Central memory CD8-positive, alpha-beta T cell (primary cell): Measurements from ENCODE around the gene LAMB3.

Source experiments
- ATAC-seq: fragments of 150-1000 bp; cut with Tn5 transposase; replicated peaks from 2 replicates; pipeline ENCODE4 v1.10.0; 2022; ENCODE audit warnings: mild to moderate bottlenecking, moderate FRiP score, moderate number of reproducible peaks; ENCODE audit not compliant: poor library complexity, severe bottlenecking; ENCODE audit errors: extremely low read depth
- DNase-seq, 2 donors: peaks; one replicate each; pipeline ENCODE4 v3.0.0; 2021; ENCODE audit warnings: low spot score in 2 of 2
- H3K27ac Mint-ChIP-seq: one replicate; pipeline ENCODE4 v1.8.0; 2022; ENCODE audit warnings: low read depth, mild to moderate bottlenecking, moderate library complexity, mixed read lengths
- H3K27me3 Mint-ChIP-seq: one replicate; pipeline ENCODE4 v1.8.0; 2022; ENCODE audit warnings: mixed read lengths
- H3K36me3 Mint-ChIP-seq: one replicate; pipeline ENCODE4 v1.8.0; 2022; ENCODE audit warnings: mild to moderate bottlenecking, moderate library complexity, mixed read lengths; ENCODE audit not compliant: insufficient read depth
- H3K4me1 Mint-ChIP-seq: one replicate; pipeline ENCODE4 v1.8.0; 2022; ENCODE audit warnings: mixed read lengths
- H3K4me3 Mint-ChIP-seq: one replicate; pipeline ENCODE4 v1.8.0; 2022; ENCODE audit warnings: mild to moderate bottlenecking, moderate library complexity, mixed read lengths
- H3K9me3 Mint-ChIP-seq: one replicate; pipeline ENCODE4 v1.8.0; 2022; ENCODE audit warnings: mixed read lengths

The LAMB3 gene

GRCh38 chr1:209617755-209618154 lies 34.5 kb downstream of the LAMB3 start:
- H3K27ac Mint-ChIP-seq: no peak overlapping the region

GRCh38 chr1:209617047-209617673 lies 35.1 kb downstream of the LAMB3 start:
- Mint-ChIP-seq H3K36me3 (peaks cover 3% of the 10 kb centered on the region), H3K4me3 (no peak overlapping the region), H3K9me3 (no peaks in the 10 kb centered on the region), H3K27me3 (peaks cover 7% of the 10 kb centered on the region), H3K4me1 (peaks cover 9% of the 10 kb centered on the region), H3K27ac (peak overlapping the region; percentile 20)
- ATAC-seq: no peak
- DNase-seq: no peak

More at GRCh38 chr1:209617755-209618154, 34.5 kb downstream of the LAMB3 start:
- no peaks in the 10 kb centered on the region for H3K9me3 Mint-ChIP-seq
- ATAC-seq (no peak), DNase-seq (no peak)
- peaks cover 9% of the 10 kb centered on the region for H3K4me1 Mint-ChIP-seq
- peaks cover 7% of the 10 kb centered on the region for H3K27me3 Mint-ChIP-seq
- H3K36me3 Mint-ChIP-seq: peaks cover 3% of the 10 kb centered on the region
- H3K4me3 Mint-ChIP-seq: no peak overlapping the region

DNA sequence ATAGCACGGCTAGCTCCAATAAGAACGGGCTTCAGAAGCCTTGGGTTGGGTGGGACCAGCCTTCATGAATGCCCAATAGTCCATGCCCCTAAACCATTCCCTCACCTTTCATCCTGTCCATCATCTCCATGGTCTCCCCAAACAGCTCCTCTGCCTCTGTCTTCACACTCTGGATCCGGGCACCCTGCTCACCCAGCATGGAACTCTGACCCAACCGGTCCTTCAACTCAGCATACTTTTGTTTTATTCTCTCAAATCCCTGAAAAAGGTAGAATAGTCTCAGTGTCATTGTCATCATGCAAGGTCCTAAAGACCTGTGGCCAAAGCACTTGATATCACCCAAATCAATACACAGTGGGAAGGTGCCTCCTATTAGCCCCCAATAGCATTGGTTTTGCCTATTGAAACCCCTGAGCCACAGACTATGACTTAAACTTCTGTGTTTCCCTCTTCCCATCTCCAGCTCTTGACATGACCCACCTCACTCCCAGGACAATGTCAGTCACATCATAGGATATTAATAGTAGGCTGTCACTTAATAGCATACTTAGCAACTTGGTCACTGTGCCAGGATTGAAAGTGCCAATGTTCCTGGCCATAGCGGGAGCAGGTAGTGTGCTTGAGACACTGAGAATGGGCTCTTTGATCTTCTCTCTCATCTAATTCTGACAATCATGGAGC lies 35.7 kb downstream of the LAMB3 start:
- H3K4me3 Mint-ChIP-seq: no peak overlapping the region
- peaks cover 1% of the 10 kb centered on the region for H3K36me3 Mint-ChIP-seq
- no peak for DNase-seq
- peaks cover 7% of the 10 kb centered on the region for H3K27me3 Mint-ChIP-seq
- peak overlapping the region; percentile 20 for H3K27ac Mint-ChIP-seq
- H3K4me1 Mint-ChIP-seq: peaks cover 9% of the 10 kb centered on the region
- no peaks in the 10 kb centered on the region for H3K9me3 Mint-ChIP-seq
- ATAC-seq: no peak

GRCh38 chr1:209614906-209615305 lies 37.3 kb downstream of the LAMB3 start:
- ATAC-seq (no peak), DNase-seq (no peak)
- Mint-ChIP-seq H3K36me3 (peaks cover 1% of the 10 kb centered on the region), H3K9me3 (no peaks in the 10 kb centered on the region), H3K27ac (no peak overlapping the region), H3K27me3 (peaks cover 7% of the 10 kb centered on the region), H3K4me1 (peaks cover 9% of the 10 kb centered on the region), H3K4me3 (no peak overlapping the region)

DNA sequence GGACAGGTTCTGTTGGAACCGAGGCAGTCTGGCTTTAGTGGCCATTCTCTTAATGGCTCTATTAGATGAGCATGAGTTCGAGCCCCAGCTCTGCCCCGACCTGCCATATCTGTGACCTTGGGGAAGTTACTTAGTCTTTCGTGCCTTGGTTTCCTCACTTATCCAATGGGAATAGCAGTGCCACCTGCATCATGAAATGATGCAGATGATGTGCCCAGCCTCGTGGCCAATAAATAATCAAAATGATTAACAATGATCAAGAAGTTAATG lies 38.1 kb downstream of the LAMB3 start:
- ATAC-seq (no peak), DNase-seq (no peak)
- Mint-ChIP-seq H3K9me3 (no peaks in the 10 kb centered on the region), H3K4me3 (no peak overlapping the region), H3K36me3 (peaks cover 1% of the 10 kb centered on the region), H3K27ac (no peak overlapping the region), H3K4me1 (peaks cover 7% of the 10 kb centered on the region), H3K27me3 (peaks cover 7% of the 10 kb centered on the region)

- Mint-ChIP-seq H3K9me3 (no peaks in the 10 kb centered on the region), H3K27ac (no peak overlapping the region), H3K4me1 (peaks cover 2% of the 10 kb centered on the region), H3K27me3 (peaks cover 7% of the 10 kb centered on the region), H3K36me3 (peaks cover 1% of the 10 kb centered on the region), H3K4me3 (no peak overlapping the region)
- ATAC-seq (no peak), DNase-seq (no peak)
These were observed 38.6 kb downstream of the LAMB3 start for GRCh38 chr1:209613400-209614150.

DNA sequence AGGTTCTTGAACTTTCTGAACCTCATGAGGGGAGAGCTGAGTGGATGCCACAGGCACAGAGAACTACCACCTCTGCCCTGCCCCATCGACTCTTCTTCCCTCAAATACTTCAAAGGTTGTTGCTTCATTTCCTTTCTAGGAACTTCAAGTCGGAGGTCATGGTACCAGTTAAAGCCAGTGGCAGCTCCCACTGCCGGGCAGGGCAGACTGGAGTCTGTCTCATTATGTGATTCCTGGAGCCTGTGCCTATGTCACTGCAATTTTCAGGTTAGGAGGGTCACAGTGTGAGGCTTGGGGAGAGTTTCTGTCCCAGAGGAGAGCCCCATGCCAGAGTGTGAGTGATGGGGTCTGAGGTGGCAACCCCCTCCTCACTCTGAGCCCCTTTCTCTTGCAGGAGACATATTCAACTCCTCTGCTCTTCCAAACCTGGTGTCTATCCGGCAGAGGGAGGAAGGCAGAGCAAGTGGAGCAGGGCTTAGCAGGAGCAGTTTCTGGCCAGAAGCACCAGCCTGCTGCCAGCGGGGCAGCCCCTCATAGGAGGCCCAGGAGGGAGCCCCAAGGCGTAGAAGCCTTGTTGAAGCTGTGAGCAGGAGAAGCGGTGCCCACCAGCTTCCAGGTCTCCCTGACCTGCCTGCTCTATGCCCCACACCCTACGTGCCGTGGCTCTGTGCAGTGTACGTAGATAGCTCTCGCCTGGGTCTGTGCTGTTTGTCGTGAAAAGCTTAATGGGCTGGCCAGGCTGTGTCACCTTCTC lies 39.4 kb downstream of the LAMB3 start:
- Mint-ChIP-seq H3K4me1 (no peaks in the 10 kb centered on the region), H3K27ac (no peak overlapping the region), H3K36me3 (peaks cover 1% of the 10 kb centered on the region), H3K4me3 (no peak overlapping the region), H3K9me3 (no peaks in the 10 kb centered on the region), H3K27me3 (peaks cover 7% of the 10 kb centered on the region)
- ATAC-seq: no peak
- no peak for DNase-seq

DNA sequence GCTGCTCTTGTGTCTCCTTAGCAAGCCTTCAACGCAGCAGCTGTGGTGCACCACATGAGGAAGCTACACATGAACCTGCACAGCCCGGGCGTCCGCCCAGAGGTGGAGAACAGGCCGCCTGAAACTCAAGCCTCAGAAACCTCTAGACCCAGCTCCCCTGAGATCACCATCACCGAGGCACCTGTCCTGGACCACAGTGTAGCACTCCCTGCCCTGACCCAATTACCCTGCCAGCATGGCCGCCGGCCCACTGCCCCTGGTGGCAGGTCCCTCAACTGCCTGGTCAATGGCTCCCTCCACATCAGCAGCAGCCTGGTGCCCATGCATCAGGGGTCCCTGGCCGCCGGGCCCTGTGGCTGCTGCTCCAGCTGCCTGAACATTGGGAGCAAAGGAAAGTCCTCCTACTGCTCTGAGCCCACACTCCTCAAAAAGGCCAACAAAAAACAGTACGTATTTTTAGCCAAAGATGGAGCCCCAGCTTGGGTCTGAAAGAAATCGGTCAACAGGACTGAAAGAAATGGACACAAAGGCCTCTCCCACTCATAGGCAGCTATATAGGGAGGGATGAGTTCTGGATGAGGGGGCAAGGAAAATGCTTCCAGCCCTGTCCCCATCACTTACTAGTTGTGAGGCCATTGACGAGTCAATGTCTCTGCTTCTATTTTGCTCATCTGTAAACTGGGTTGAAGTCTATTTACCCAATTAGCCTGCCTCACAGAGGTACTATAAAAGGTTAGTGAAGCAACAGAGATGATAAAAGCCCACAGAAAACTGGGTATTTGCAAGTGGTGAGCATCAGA lies 40.3 kb downstream of the LAMB3 start:
- ATAC-seq (no peak), DNase-seq (no peak)
- peaks cover 7% of the 10 kb centered on the region for H3K27me3 Mint-ChIP-seq
- no peaks in the 10 kb centered on the region for H3K4me1 Mint-ChIP-seq
- no peak overlapping the region for H3K4me3 Mint-ChIP-seq
- H3K9me3 Mint-ChIP-seq: no peaks in the 10 kb centered on the region
- H3K27ac Mint-ChIP-seq: no peak overlapping the region
- peaks cover 1% of the 10 kb centered on the region for H3K36me3 Mint-ChIP-seq

DNA sequence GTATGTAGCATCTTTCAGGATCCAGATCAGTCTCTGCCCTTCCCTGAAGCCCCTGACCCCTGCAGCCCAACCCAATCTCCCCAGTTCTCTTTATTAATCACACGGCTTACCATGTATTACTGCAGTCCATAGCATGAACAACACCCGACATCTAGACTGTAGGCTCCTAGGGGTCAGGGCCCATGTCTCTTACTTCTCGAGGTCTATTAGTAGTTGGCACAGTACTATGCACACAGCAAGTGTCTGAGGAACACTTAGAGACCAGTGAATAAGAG lies 41.7 kb downstream of the LAMB3 start:
- no peaks in the 10 kb centered on the region for H3K9me3 Mint-ChIP-seq
- H3K4me1 Mint-ChIP-seq: no peaks in the 10 kb centered on the region
- peaks cover 4% of the 10 kb centered on the region for H3K36me3 Mint-ChIP-seq
- ATAC-seq (no peak), DNase-seq (no peak)
- no peak overlapping the region for H3K27ac Mint-ChIP-seq
- H3K4me3 Mint-ChIP-seq: no peak overlapping the region
- no peaks in the 10 kb centered on the region for H3K27me3 Mint-ChIP-seq

DNA sequence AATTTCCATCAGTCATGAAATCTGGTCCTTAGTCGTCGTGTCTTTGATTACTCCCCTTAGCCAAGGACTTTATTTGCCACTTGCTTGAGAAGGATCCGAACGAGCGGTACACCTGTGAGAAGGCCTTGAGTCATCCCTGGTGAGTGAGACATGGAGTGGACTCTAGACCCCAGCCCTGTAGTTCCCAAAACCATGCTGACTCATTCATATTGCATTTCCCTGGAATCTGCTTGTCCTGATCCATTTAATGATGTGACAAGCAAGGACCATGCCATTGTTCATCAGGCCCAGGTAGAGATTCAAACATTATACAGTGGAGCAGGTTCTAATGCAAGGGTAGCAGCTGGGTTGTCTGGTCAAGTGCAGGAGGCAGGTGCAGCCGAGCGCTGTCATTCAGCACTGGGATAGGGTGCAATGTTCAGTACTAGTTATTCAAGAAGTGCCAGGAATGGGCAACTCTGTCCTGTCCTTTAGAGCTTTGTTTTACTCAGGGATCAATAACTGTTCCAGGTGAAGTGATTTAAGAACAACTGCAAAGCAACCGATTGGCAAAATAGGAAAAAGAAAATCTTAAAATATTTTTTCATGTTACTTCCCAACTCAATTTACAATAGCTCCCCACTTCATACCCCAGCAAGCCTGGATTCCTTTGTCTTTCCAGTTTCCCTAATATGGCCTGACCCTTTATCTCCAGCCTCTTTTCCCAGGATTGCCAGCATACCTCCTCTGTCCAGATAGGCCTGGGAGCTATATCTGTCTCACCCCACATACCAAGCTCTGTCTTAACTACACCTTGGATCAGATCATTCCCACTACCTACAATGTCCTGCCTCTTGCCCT lies 42.2 kb downstream of the LAMB3 start:
- Mint-ChIP-seq H3K36me3 (peaks cover 4% of the 10 kb centered on the region), H3K27me3 (no peaks in the 10 kb centered on the region), H3K9me3 (no peaks in the 10 kb centered on the region), H3K4me1 (no peaks in the 10 kb centered on the region), H3K27ac (no peak overlapping the region), H3K4me3 (no peak overlapping the region)
- no peak for ATAC-seq
- DNase-seq: no peak

GRCh38 chr1:209609041-209609790 lies 43.0 kb downstream of the LAMB3 start:
- Mint-ChIP-seq H3K27ac (no peak overlapping the region), H3K36me3 (peaks cover 4% of the 10 kb centered on the region), H3K4me3 (no peak overlapping the region), H3K4me1 (no peaks in the 10 kb centered on the region), H3K9me3 (no peaks in the 10 kb centered on the region), H3K27me3 (no peaks in the 10 kb centered on the region)
- DNase-seq: no peak
- no peak for ATAC-seq
